ENCODE measurements around the gene DDX1. TPM values are rescaled to one million over a fixed set of nuclear protein-coding genes. Genes with fewer than 3 reads are reported as not detected.

DDX1 gene
- total RNA-seq, 2 donors from 2014 or later: 39.0 to 50.7 TPM

DNA sequence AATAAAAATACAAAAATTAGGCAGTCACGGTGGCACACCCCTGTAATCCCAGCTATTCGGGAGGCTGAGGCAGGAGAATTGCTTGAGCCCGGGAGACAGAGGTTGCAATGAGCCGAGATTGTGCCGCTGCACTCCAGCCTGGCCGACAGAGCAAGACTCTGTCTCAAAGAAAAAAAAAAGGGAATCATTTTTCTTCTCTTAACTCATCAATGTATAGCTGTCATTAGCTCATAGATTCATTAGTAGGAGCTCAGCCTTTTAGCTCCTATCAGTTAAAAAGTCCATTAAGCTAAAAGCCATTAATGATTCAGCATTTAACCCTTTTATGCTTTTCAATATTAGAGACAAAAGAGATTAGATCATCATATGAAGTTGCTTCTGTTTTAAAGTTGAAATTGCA, 24.8 kb upstream of the DDX1 start:
- no peaks in the 10 kb centered on the region for H3K36me3 ChIP-seq
- no peak overlapping the region for H3K4me3 ChIP-seq
- no peaks in the 10 kb centered on the region for H3K9me3 ChIP-seq
- DNase-seq (ENCODE audit: low spot score): no peak
- WGBS: 94% methylated on average over 6 of the region's 6 CpGs
- H3K4me1 ChIP-seq (replicated peaks): no peaks in the 10 kb centered on the region
- TF ChIP-seq, protein P1, sequence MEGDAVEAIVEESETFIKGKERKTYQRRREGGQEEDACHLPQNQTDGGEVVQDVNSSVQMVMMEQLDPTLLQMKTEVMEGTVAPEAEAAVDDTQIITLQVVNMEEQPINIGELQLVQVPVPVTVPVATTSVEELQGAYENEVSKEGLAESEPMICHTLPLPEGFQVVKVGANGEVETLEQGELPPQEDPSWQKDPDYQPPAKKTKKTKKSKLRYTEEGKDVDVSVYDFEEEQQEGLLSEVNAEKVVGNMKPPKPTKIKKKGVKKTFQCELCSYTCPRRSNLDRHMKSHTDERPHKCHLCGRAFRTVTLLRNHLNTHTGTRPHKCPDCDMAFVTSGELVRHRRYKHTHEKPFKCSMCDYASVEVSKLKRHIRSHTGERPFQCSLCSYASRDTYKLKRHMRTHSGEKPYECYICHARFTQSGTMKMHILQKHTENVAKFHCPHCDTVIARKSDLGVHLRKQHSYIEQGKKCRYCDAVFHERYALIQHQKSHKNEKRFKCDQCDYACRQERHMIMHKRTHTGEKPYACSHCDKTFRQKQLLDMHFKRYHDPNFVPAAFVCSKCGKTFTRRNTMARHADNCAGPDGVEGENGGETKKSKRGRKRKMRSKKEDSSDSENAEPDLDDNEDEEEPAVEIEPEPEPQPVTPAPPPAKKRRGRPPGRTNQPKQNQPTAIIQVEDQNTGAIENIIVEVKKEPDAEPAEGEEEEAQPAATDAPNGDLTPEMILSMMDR (IDR thresholded peaks at IDR 0.05): no peak
- TF ChIP-seq POLR2A (IDR thresholded peaks at IDR 0.05) (no peak), POLR2AphosphoS5 (IDR thresholded peaks at IDR 0.05) (no peak)
- intact Hi-C loops (cut with DNase I): no loop called here
- no peak overlapping the region for H3K27ac ChIP-seq
- no peaks in the 10 kb centered on the region for H3K27me3 ChIP-seq (replicated peaks; ENCODE audit: insufficient read depth)

DNA sequence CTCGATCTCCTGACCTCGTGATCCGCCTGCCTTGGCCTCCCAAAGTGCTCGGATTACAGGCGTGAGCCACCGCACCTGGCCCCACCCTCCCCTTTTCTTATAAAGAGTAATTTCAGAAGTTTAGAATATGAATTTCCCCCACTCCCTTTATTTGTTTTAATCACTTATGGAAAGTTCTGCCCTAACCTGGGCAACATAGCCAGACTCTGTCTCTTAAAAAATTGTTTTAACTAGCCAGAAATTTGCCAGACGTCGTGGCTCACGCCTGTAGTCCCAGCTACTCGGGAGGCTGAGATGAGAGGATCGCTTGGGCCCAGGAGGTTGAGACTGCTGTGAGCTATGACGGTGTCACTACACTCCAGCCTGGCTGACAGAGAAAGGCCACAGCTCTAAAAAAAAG, 22.8 kb upstream of the DDX1 start:
- no peak overlapping the region for H3K4me3 ChIP-seq
- TF ChIP-seq POLR2AphosphoS5 (IDR thresholded peaks at IDR 0.05) (no peak), POLR2A (IDR thresholded peaks at IDR 0.05) (no peak)
- TF ChIP-seq, protein P1 (IDR thresholded peaks at IDR 0.05): no peak
- no peaks in the 10 kb centered on the region for H3K9me3 ChIP-seq
- H3K27ac ChIP-seq: no peak overlapping the region
- no peaks in the 10 kb centered on the region for H3K4me1 ChIP-seq (replicated peaks)
- no peaks in the 10 kb centered on the region for H3K36me3 ChIP-seq
- intact Hi-C loops (cut with DNase I): no loop called here
- no peaks in the 10 kb centered on the region for H3K27me3 ChIP-seq (replicated peaks; ENCODE audit: insufficient read depth)
- DNase-seq (ENCODE audit: low spot score): no peak
- WGBS: 94% methylated on average over 12 of the region's 12 CpGs

DNA sequence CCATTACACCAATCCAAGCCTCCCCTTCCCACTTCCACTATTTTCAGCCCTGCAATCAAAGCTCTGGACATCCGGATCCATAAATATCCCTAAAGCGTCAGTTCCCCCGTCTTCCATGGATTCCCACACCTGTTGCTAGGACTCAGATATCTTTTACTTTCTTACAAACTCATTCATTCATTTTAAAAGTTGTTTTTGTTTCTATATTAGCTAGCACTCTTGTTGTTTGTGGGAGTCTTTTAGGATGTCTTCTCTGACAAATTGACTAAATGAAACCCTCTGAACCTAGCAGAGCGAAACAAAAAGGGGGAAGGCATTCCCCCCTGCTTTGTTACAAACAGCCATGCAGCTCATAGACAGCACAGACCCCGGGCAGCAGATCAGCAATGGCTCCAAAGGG, 21.6 kb upstream of the DDX1 start:
- H3K27me3 ChIP-seq (replicated peaks; ENCODE audit: insufficient read depth): no peaks in the 10 kb centered on the region
- H3K9me3 ChIP-seq: no peaks in the 10 kb centered on the region
- TF ChIP-seq POLR2AphosphoS5 (IDR thresholded peaks at IDR 0.05) (no peak), POLR2A (IDR thresholded peaks at IDR 0.05) (no peak)
- TF ChIP-seq, protein P1 (IDR thresholded peaks at IDR 0.05): no peak
- no peak overlapping the region for H3K27ac ChIP-seq
- no peaks in the 10 kb centered on the region for H3K4me1 ChIP-seq (replicated peaks)
- 70% methylated on average over 5 of the region's 5 CpGs for WGBS
- no peak overlapping the region for H3K4me3 ChIP-seq
- intact Hi-C loops (cut with DNase I): no loop called here
- no peak for DNase-seq (ENCODE audit: low spot score)
- H3K36me3 ChIP-seq: no peaks in the 10 kb centered on the region

DNA sequence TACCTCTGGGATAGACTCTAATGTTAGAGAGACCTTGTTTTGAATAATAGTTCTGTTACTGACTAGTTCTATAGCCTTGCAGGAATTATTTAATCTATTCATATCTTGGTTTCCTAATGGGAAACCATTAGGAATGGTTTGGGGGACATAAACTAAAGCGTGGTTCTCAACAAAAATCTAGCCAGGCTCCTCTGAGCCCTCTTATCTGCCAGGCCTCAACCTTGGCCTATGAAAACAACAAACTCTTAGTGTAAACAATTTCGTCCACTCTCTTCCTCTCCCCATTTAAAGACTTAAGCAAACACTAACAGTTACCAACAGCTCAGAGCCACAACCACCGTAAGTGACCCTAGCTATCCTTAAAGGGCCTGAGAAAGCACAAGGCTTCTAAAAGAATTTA, 19.9 kb upstream of the DDX1 start:
- 79% methylated on average over 3 of the region's 3 CpGs for WGBS

More for the DNA sequence above, 19.9 kb upstream of the DDX1 start:
- Histone ChIP-seq H3K27ac (no peak overlapping the region), H3K4me1 (replicated peaks) (no peaks in the 10 kb centered on the region), H3K9me3 (no peaks in the 10 kb centered on the region), H3K27me3 (replicated peaks; ENCODE audit: insufficient read depth) (no peaks in the 10 kb centered on the region), H3K36me3 (no peaks in the 10 kb centered on the region), H3K4me3 (no peak overlapping the region)
- TF ChIP-seq POLR2A (IDR thresholded peaks at IDR 0.05) (no peak), POLR2AphosphoS5 (IDR thresholded peaks at IDR 0.05) (no peak)
- TF ChIP-seq, protein P1 (IDR thresholded peaks at IDR 0.05): no peak
- intact Hi-C loops (cut with DNase I): no loop called here
- no peak for DNase-seq (ENCODE audit: low spot score)
